HCT116 (cell line): ENCODE data around the gene PCGF5.
"Not testable (repeated sequence)": the region's sequence is repeated elsewhere in the genome, so short reads cannot be mapped to it uniquely, and the experiment has no call there.

Source experiments
- ELF1 ChIP-seq: IDR thresholded peaks from 2 replicates; pipeline ENCODE4 v1.6.1; 2012; ENCODE audit warnings: low read depth, borderline replicate concordance
- EZH2 ChIP-seq: fragments of 200-600 bp; sonication (generic); IDR thresholded peaks from 2 replicates; pipeline ENCODE4 v1.6.1; 2017; ENCODE audit warnings: antibody characterized with exemption, mixed run types
- POLR2A ChIP-seq: IDR thresholded peaks from 2 replicates; pipeline ENCODE4 v1.7.0; 2011; ENCODE audit warnings: borderline replicate concordance; ENCODE audit not compliant: insufficient read depth, insufficient read length; ENCODE audit errors: extremely low read depth
- POLR2AphosphoS5 ChIP-seq: IDR thresholded peaks from 2 replicates; pipeline ENCODE4 v1.6.1; 2011; ENCODE audit warnings: mild to moderate bottlenecking, low read depth, low read length, moderate library complexity
- SP1 ChIP-seq: IDR thresholded peaks from 2 replicates; pipeline ENCODE4 v1.6.1; 2012; ENCODE audit warnings: low read depth
- TF ChIP-seq, protein P1 (sequence below), 3 experiments: fragments of 200-600 bp in 1 of 3; sonication (generic) in 1 of 3; IDR thresholded peaks in 2 of 3; conservative IDR thresholded peaks in 1 of 3; 2 replicates each; pipeline ENCODE4 v1.5.1; 2012 to 2017; ENCODE audit warnings: low read depth in 2 of 3, low read length in 2 of 3, antibody characterized with exemption in 1 of 3, borderline replicate concordance in 1 of 3, control low read depth in 1 of 3, mild to moderate bottlenecking in 1 of 3, mixed read lengths in 1 of 3, mixed run types in 1 of 3, moderate library complexity in 1 of 3; ENCODE audit not compliant: insufficient read depth in 1 of 3
- TF ChIP-seq, protein P2 (sequence below): IDR thresholded peaks from 2 replicates; pipeline ENCODE4 v1.6.1; 2012

DNA sequence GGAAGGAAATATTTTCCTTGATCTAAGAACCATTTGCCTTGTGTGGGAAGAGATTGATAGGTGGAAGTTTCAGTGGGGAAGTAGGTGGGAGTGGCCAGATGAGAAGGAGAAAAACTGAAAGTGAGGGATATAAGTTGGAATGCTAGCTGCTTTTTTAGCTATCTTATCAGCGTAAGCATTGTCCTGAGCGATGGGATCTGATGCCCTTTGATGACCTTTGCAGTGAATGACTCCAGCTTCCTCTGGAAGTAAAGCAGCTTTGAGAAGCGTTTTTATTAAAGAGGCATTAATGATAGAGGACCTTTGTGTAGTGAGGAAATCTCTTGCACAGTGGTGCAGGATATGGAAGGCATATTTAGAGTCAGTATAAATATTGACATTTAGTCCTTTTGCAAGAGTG is 82.5 kb downstream of the PCGF5 start:
- not testable (repeated sequence) for TF ChIP-seq POLR2AphosphoS5, ELF1, EZH2, POLR2A, SP1
- TF ChIP-seq, protein P1, sequence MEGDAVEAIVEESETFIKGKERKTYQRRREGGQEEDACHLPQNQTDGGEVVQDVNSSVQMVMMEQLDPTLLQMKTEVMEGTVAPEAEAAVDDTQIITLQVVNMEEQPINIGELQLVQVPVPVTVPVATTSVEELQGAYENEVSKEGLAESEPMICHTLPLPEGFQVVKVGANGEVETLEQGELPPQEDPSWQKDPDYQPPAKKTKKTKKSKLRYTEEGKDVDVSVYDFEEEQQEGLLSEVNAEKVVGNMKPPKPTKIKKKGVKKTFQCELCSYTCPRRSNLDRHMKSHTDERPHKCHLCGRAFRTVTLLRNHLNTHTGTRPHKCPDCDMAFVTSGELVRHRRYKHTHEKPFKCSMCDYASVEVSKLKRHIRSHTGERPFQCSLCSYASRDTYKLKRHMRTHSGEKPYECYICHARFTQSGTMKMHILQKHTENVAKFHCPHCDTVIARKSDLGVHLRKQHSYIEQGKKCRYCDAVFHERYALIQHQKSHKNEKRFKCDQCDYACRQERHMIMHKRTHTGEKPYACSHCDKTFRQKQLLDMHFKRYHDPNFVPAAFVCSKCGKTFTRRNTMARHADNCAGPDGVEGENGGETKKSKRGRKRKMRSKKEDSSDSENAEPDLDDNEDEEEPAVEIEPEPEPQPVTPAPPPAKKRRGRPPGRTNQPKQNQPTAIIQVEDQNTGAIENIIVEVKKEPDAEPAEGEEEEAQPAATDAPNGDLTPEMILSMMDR (IDR thresholded peaks at IDR 0.05 in 2 of 3, conservative IDR thresholded peaks at IDR 0.05 in 1 of 3; ENCODE audit: borderline replicate concordance in 1 of 3, insufficient read depth in 1 of 3, low read depth in 2 of 3, low read length in 2 of 3): not testable (repeated sequence)
- TF ChIP-seq, protein P2, sequence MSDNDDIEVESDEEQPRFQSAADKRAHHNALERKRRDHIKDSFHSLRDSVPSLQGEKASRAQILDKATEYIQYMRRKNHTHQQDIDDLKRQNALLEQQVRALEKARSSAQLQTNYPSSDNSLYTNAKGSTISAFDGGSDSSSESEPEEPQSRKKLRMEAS: not testable (repeated sequence)
